HepG2 (cell line): ENCODE data around the gene CUL9. TPM values are rescaled to one million over a fixed set of nuclear protein-coding genes. Genes with fewer than 3 reads are reported as not detected.

Experiments
- ARID4A ChIP-seq: sonication (generic); formaldehyde crosslinking; IDR thresholded peaks from 2 replicates; pipeline ENCODE4 v1.5.0; 2020; ENCODE audit warnings: mild to moderate bottlenecking, missing genetic modification reagents, borderline replicate concordance
- BRD4 ChIP-seq: sonication (generic); formaldehyde crosslinking; IDR thresholded peaks from 2 replicates; pipeline ENCODE4 v1.4.0; 2020; ENCODE audit warnings: missing genetic modification reagents
- CBFB ChIP-seq: sonication (generic); formaldehyde crosslinking; IDR thresholded peaks from 2 replicates; pipeline ENCODE4 v1.4.0; 2020; ENCODE audit warnings: missing genetic modification reagents
- GATAD1 ChIP-seq: IDR thresholded peaks from 2 replicates; pipeline ENCODE4 v1.6.1; 2016; ENCODE audit warnings: missing genetic modification reagents, missing compliant biosample characterization
- HOXA3 ChIP-seq: sonication (generic); formaldehyde crosslinking; IDR thresholded peaks from 2 replicates; pipeline ENCODE4 v1.5.0; 2020; ENCODE audit warnings: missing genetic modification reagents
- HOXA5 ChIP-seq: sonication (generic); formaldehyde crosslinking; IDR thresholded peaks from 2 replicates; pipeline ENCODE4 v1.4.0; 2020; ENCODE audit warnings: missing genetic modification reagents
- KDM1A ChIP-seq: IDR thresholded peaks from 2 replicates; pipeline ENCODE4 v1.6.1; 2016; ENCODE audit warnings: missing compliant biosample characterization
- MBD4 ChIP-seq: IDR thresholded peaks from 2 replicates; pipeline ENCODE4 v1.6.1; 2012; ENCODE audit warnings: low read length, inconsistent platforms, borderline replicate concordance
- MTERF4 ChIP-seq: sonication (generic); formaldehyde crosslinking; IDR thresholded peaks from 2 replicates; pipeline ENCODE4 v1.8.0; 2023; ENCODE audit warnings: mild to moderate bottlenecking, missing genetic modification reagents
- PHF20 ChIP-seq: sonication (generic); formaldehyde crosslinking; IDR thresholded peaks from 2 replicates; pipeline ENCODE4 v1.5.0; 2020; ENCODE audit warnings: mild to moderate bottlenecking, missing genetic modification reagents
- REPIN1 ChIP-seq: sonication (generic); formaldehyde crosslinking; IDR thresholded peaks from 2 replicates; pipeline ENCODE4 v1.8.0; 2022; ENCODE audit warnings: missing genetic modification reagents, low read depth, mild to moderate bottlenecking, borderline replicate concordance
- SAFB2 ChIP-seq: sonication (generic); formaldehyde crosslinking; IDR thresholded peaks from 2 replicates; pipeline ENCODE4 v1.5.1; 2020; ENCODE audit warnings: missing genetic modification reagents, low read depth, mild to moderate bottlenecking, borderline replicate concordance
- SRSF1 ChIP-seq: fragments of 200-400 bp; formaldehyde crosslinking; optimal IDR thresholded peaks from 2 replicates; pipeline ENCODE3; 2017; ENCODE audit warnings: mild to moderate bottlenecking, low read depth, low read length, moderate library complexity
- TRAFD1 ChIP-seq: sonication (generic); formaldehyde crosslinking; IDR thresholded peaks from 2 replicates; pipeline ENCODE4 v1.5.1; 2020; ENCODE audit warnings: missing genetic modification reagents, mild to moderate bottlenecking, borderline replicate concordance
- ZBTB33 ChIP-seq: sonication (generic); formaldehyde crosslinking; IDR thresholded peaks from 2 replicates; pipeline ENCODE4 v1.4.0; 2020; ENCODE audit warnings: missing genetic modification reagents
- ZNF33B ChIP-seq: sonication (generic); formaldehyde crosslinking; IDR thresholded peaks from 2 replicates; pipeline ENCODE4 v1.5.1; 2020; ENCODE audit warnings: mild to moderate bottlenecking, missing genetic modification reagents
- ZNF567 ChIP-seq: sonication (generic); formaldehyde crosslinking; IDR thresholded peaks from 2 replicates; pipeline ENCODE4 v1.8.1; 2023; ENCODE audit warnings: mild to moderate bottlenecking, missing genetic modification reagents, borderline replicate concordance
- ZNF580 ChIP-seq: IDR thresholded peaks from 2 replicates; pipeline ENCODE4 v1.6.1; 2016; ENCODE audit warnings: low read depth, borderline replicate concordance
- ZNF598 ChIP-seq: sonication (generic); formaldehyde crosslinking; IDR thresholded peaks from 2 replicates; pipeline ENCODE4 v1.5.1; 2020; ENCODE audit warnings: mild to moderate bottlenecking, missing genetic modification reagents, borderline replicate concordance
- polyA plus RNA-seq, 8 experiments: library from polyadenylated mRNA; depleted of rRNA in 3 of 8; stranded (reverse) in 7 of 8; unstranded in 1 of 8; fragments of >200 nt; fragmentation: Illumina TruSeq in 4 of 8; extraction: Trizol in 4 of 8; gene quantifications; 2 replicates each; pipeline versions ENCODE4 v1.2.1 to v1.2.3, GENCODE V29; 2011 to 2016; ENCODE audit warnings: low read depth in 4 of 8, missing spikeins in 1 of 8, mixed read lengths in 1 of 8; ENCODE audit not compliant: insufficient read depth in 1 of 8
- total RNA-seq, 5 experiments: library from RNA; depleted of rRNA; stranded (reverse); fragments of >200 nt; fragmentation: Illumina TruSeq; extraction: Trizol; gene quantifications; 2 replicates each; pipeline ENCODE4 v1.2.3, GENCODE V29; 2016; ENCODE audit warnings: low read depth in 1 of 5

Gene CUL9
- total and polyA plus RNA-seq, 2 of the 13 experiments (the other 11 are each of a cell fraction or from before 2014, with no cell fraction given), result 11.4 to 13.7 TPM

- peak; percentile 78; the same call in 1 of the 2 replicates for TF ChIP-seq ARID4A
- peak; percentile 67; the same call in 1 of the 2 replicates for TF ChIP-seq CBFB (CRISPR knock-in tag)
- TF ChIP-seq MBD4, result no peak
- TF ChIP-seq ZNF567 (CRISPR knock-in tag), result peak; percentile 82; the same call in 1 of the 2 replicates
- 0 out of 2 replicates have a peak, but pooled peaks have one; percentile 24 for TF ChIP-seq MTERF4 (CRISPR knock-in tag)
- TF ChIP-seq ZNF598 (CRISPR knock-in tag), result 0 out of 2 replicates have a peak, but pooled peaks have one; percentile 20
- peak; percentile 77; the same call in 1 of the 2 replicates for TF ChIP-seq TRAFD1 (CRISPR knock-in tag)
- peak; percentile 82; the same call in 1 of the 2 replicates for TF ChIP-seq HOXA5 (CRISPR knock-in tag)
- TF ChIP-seq ZBTB33, result peak; percentile 78; the same call in 1 of the 2 replicates
- TF ChIP-seq ZNF33B (CRISPR knock-in tag), result peak; percentile 77; the same call in 1 of the 2 replicates
- TF ChIP-seq SAFB2 (CRISPR knock-in tag), result peak; percentile 89
- TF ChIP-seq REPIN1 (CRISPR knock-in tag), result peak; percentile 54; the same call in 1 of the 2 replicates
- peak; percentile 29 for TF ChIP-seq ZNF580 (CRISPR knock-in tag)
- peak; percentile 63 for TF ChIP-seq PHF20 (CRISPR knock-in tag)
- TF ChIP-seq KDM1A, result peak; percentile 48; the same call in 1 of the 2 replicates
- peak; percentile 63; the same call in 1 of the 2 replicates for TF ChIP-seq GATAD1
- peak; percentile 85 for TF ChIP-seq SRSF1
- peak; percentile 22; the same call in 1 of the 2 replicates for TF ChIP-seq HOXA3 (CRISPR knock-in tag)
- TF ChIP-seq BRD4 (CRISPR knock-in tag), result no peak; the same call in 1 of the 2 replicates
Measured at GRCh38 chr6:43247114-43247999, 65.4 kb downstream of the CUL9 start (continued).
